Gastroesophageal sphincter (tissue), 4 donors: Measurements from ENCODE around the gene PNPO. TPM values are rescaled to one million over a fixed set of nuclear protein-coding genes. Genes with fewer than 3 reads are reported as not detected.

Source experiments
- ATAC-seq: fragments of 150-250 bp; one replicate; pipeline ENCODE4 v1.9.1; 2016; ENCODE audit warnings: mild to moderate bottlenecking, moderate library complexity
- H3K27ac ChIP-seq, 4 donors: fragments of 200-600 bp; sonication (generic) in 3 of 4; 1 replicate in 3 of 4; 2 replicates in 1 of 4; pipeline ENCODE4 v1.5.1; 2016 to 2019
- H3K27me3 ChIP-seq: fragments of 200-600 bp; sonication (generic); one replicate; pipeline ENCODE4 v1.5.1; 2019
- H3K36me3 ChIP-seq, 2 donors: fragments of 200-600 bp; sonication (generic); one replicate each; pipeline ENCODE4 v1.5.1; 2019; ENCODE audit warnings: control low read depth in 1 of 2
- H3K4me1 ChIP-seq, 3 donors: fragments of 200-600 bp; sonication (generic); 1 replicate in 2 of 3; 2 replicates in 1 of 3; pipeline ENCODE4 v1.5.1; 2016 to 2019; ENCODE audit warnings: control low read depth in 2 of 3
- H3K4me3 ChIP-seq, 2 donors: fragments of 200-600 bp; sonication (generic); one replicate each; pipeline ENCODE4 v1.5.1; 2019; ENCODE audit warnings: mild to moderate bottlenecking in 1 of 2, moderate library complexity in 1 of 2
- H3K9me3 ChIP-seq, 3 donors: fragments of 200-600 bp; sonication (generic); one replicate each; pipeline ENCODE4 v1.5.1; 2017 to 2019; ENCODE audit warnings: control low read depth in 2 of 3
- CTCF ChIP-seq, 4 experiments: fragments of 200-600 bp in 2 of 4; fragments of 450-650 bp in 2 of 4; sonication (generic) in 1 of 4; IDR thresholded peaks; one replicate each; pipeline ENCODE4 v1.5.1; 2017 to 2019; ENCODE audit warnings: antibody characterized with exemption in 4 of 4, mild to moderate bottlenecking in 2 of 4, moderate library complexity in 2 of 4
- EP300 ChIP-seq: sonication (generic); formaldehyde crosslinking; IDR thresholded peaks from one replicate; pipeline ENCODE4 v1.6.1; 2017; ENCODE audit warnings: antibody characterized with exemption, mild to moderate bottlenecking
- POLR2A ChIP-seq, 2 donors: fragments of 450-650 bp; IDR thresholded peaks; one replicate each; pipeline ENCODE4 v1.6.1; 2017; ENCODE audit warnings: antibody characterized with exemption in 2 of 2, mild to moderate bottlenecking in 2 of 2, moderate library complexity in 1 of 2
- POLR2AphosphoS5 ChIP-seq: sonication (generic); formaldehyde crosslinking; IDR thresholded peaks from one replicate; pipeline ENCODE4 v1.6.1; 2017; ENCODE audit warnings: antibody characterized with exemption
- WGBS, 2 donors: methylation state at CpG; one replicate each; pipeline ENCODE4 v1.1.5; 2018; ENCODE audit warnings: low coverage in 1 of 2; 5-methylcytosine and 5-hydroxymethylcytosine counted together
- total RNA-seq, 4 donors: library from RNA; depleted of rRNA; stranded (reverse); fragments of >200 nt; gene quantifications; one replicate each; pipeline ENCODE4 v1.1.0, GENCODE V29; 2016

The PNPO gene
- 10 to 100 TPM; 20.3 to 43.9 (median 21.9) TPM for total RNA-seq

GRCh38 chr17:47941246-47942095 is at the start of gene PNPO:
Gene PNPO, plus strand, starts transcription at chr17:47941571. Its CDS starts 105 bp downstream, at chr17:47941676.
- peak; percentile 99 for ATAC-seq
- Histone ChIP-seq H3K27me3 (no peaks in the 10 kb centered on the region), H3K9me3 (no peaks in the 10 kb centered on the region), H3K27ac (peak within 1 kb of the TSS; percentile 54 to 87 (median 80)), H3K4me3 (peak within 1 kb of the TSS; percentile 76 to 94), H3K4me1 (peaks cover 2 to 42% (median 13%) of the 10 kb centered on the region in 3 donors), H3K36me3 (peaks cover 0 to 25% of the 10 kb centered on the region in 2 donors)
- TF ChIP-seq CTCF (IDR thresholded peaks at IDR 0.05), result peak in 1 of 4 experiments; percentile 14
- TF ChIP-seq EP300, result no peak
- peak; percentile 50 to 53 for TF ChIP-seq POLR2A (IDR thresholded peaks at IDR 0.05)
- no peak for TF ChIP-seq POLR2AphosphoS5
- WGBS, 2 donors, result 0 to 2% methylated on average over 15 to 20 of the region's 50 CpGs

- TF ChIP-seq CTCF (IDR thresholded peaks at IDR 0.05), result no peak
- TF ChIP-seq EP300, result no peak
- TF ChIP-seq POLR2A (IDR thresholded peaks at IDR 0.05), result no peak
- no peak for TF ChIP-seq POLR2AphosphoS5
- Histone ChIP-seq H3K4me3 (peak overlapping the region; percentile 84 to 86), H3K4me1 (peaks cover 3 to 47% (median 15%) of the 10 kb centered on the region in 3 donors), H3K9me3 (no peaks in the 10 kb centered on the region), H3K27me3 (no peaks in the 10 kb centered on the region), H3K27ac (peak overlapping the region; percentile 87 to 99 (median 97)), H3K36me3 (peaks cover 0 to 3% of the 10 kb centered on the region in 2 donors)
- no peak for ATAC-seq
- WGBS, 2 donors, result 34 to 45% methylated on average over 9 to 11 of the region's 11 CpGs
Observed at GRCh38 chr17:47894498-47895346, 46.6 kb upstream of the PNPO start.

GRCh38 chr17:47895347-47895855 is 46.0 kb upstream of the PNPO start:
- TF ChIP-seq CTCF (IDR thresholded peaks at IDR 0.05), result no peak
- TF ChIP-seq POLR2A (IDR thresholded peaks at IDR 0.05), result peak; percentile 53 to 68

GRCh38 chr17:47895856-47896671 is 45.3 kb upstream of the PNPO start, which contains the start of gene SP2:
Gene SP2, plus strand, starts transcription at chr17:47896236. Its CDS starts 51 bp downstream, at chr17:47896287.
- H3K27me3 ChIP-seq, result no peaks in the 10 kb centered on the region
- TF ChIP-seq EP300 (no peak), CTCF (IDR thresholded peaks at IDR 0.05) (peak in 2 of 4 experiments; percentile 22 to 29), POLR2AphosphoS5 (peak; percentile 83), POLR2A (IDR thresholded peaks at IDR 0.05) (peak; percentile 86 to 91)

More at GRCh38 chr17:47895347-47895855, 46.0 kb upstream of the PNPO start:
- no peaks in the 10 kb centered on the region for H3K27me3 ChIP-seq
- 0% methylated on average over 3 to 13 of the region's 25 CpGs for WGBS, 2 donors
- peak overlapping the region; percentile 84 to 86 for H3K4me3 ChIP-seq
- H3K9me3 ChIP-seq, result no peaks in the 10 kb centered on the region
- peaks cover 3 to 52% (median 16%) of the 10 kb centered on the region in 3 donors for H3K4me1 ChIP-seq
- H3K27ac ChIP-seq, result peak overlapping the region; percentile 87 to 99 (median 97)
- H3K36me3 ChIP-seq, result peaks cover 0 to 10% of the 10 kb centered on the region in 2 donors
- peak; percentile 4 for ATAC-seq

More at GRCh38 chr17:47895856-47896671, 45.3 kb upstream of the PNPO start, which contains the start of gene SP2:
- ATAC-seq, result peak; percentile 97
- Histone ChIP-seq H3K9me3 (no peaks in the 10 kb centered on the region), H3K36me3 (peaks cover 0 to 13% of the 10 kb centered on the region in 2 donors), H3K4me1 (peaks cover 3 to 57% (median 16%) of the 10 kb centered on the region in 3 donors), H3K4me3 (peak within 1 kb of the TSS; percentile 84 to 86), H3K27ac (peak within 1 kb of the TSS; percentile 97 to 99 (median 99))
- WGBS, 2 donors, result 0% methylated on average over 7 to 14 of the region's 70 CpGs
